Hepatocyte (in vitro differentiated cells): ENCODE results near the gene MRPS12. TPM values are rescaled to one million over a fixed set of nuclear protein-coding genes. Genes with fewer than 3 reads are reported as not detected.

ENCODE experiments used
- DNase-seq: peaks from one replicate; pipeline ENCODE4 v3.0.0-alpha.2; 2016; ENCODE audit warnings: low spot score
- H2AFZ ChIP-seq: fragments of 200-600 bp; sonication (generic); 2 replicates; pipeline ENCODE4 v1.6.0; 2016; ENCODE audit warnings: antibody characterized with exemption, mild to moderate bottlenecking
- H3K27ac ChIP-seq: fragments of 200-600 bp; sonication (generic); 2 replicates; pipeline ENCODE4 v1.5.1; 2016; ENCODE audit warnings: mild to moderate bottlenecking
- H3K27me3 ChIP-seq: fragments of 200-600 bp; sonication (generic); 2 replicates; pipeline ENCODE4 v1.6.1; 2016
- H3K36me3 ChIP-seq: fragments of 200-600 bp; sonication (generic); replicated peaks from 2 replicates; pipeline ENCODE4 v1.5.1; 2016; ENCODE audit warnings: low read depth; ENCODE audit not compliant: insufficient read depth
- H3K4me1 ChIP-seq: fragments of 200-600 bp; sonication (generic); 2 replicates; pipeline ENCODE4 v1.5.1; 2016; ENCODE audit warnings: mild to moderate bottlenecking, moderate library complexity; ENCODE audit not compliant: insufficient read depth
- H3K4me2 ChIP-seq: fragments of 200-600 bp; sonication (generic); 2 replicates; pipeline ENCODE4 v1.6.0; 2016
- H3K4me3 ChIP-seq: fragments of 200-600 bp; sonication (generic); 2 replicates; pipeline ENCODE4 v1.5.1; 2016; ENCODE audit warnings: mild to moderate bottlenecking
- H3K79me2 ChIP-seq: fragments of 200-600 bp; sonication (generic); 2 replicates; pipeline ENCODE4 v1.6.0; 2017; ENCODE audit warnings: mild to moderate bottlenecking
- H3K9me2 ChIP-seq: fragments of 200-600 bp; sonication (generic); replicated peaks from 2 replicates; pipeline ENCODE4 v1.6.0; 2017; ENCODE audit warnings: mild to moderate bottlenecking; ENCODE audit not compliant: insufficient read depth
- H3K9me3 ChIP-seq: fragments of 200-600 bp; sonication (generic); 2 replicates; pipeline ENCODE4 v1.5.1; 2016; ENCODE audit warnings: low read depth, mild to moderate bottlenecking
- H4K20me1 ChIP-seq: fragments of 200-600 bp; sonication (generic); 2 replicates; pipeline ENCODE4 v1.6.0; 2016; ENCODE audit warnings: mild to moderate bottlenecking; ENCODE audit not compliant: insufficient read depth, poor library complexity, severe bottlenecking
- CTCF ChIP-seq: fragments of 200-600 bp; sonication (generic); IDR thresholded peaks from 2 replicates; pipeline ENCODE4 v1.5.1; 2016; ENCODE audit warnings: antibody characterized with exemption, mild to moderate bottlenecking; ENCODE audit not compliant: poor library complexity
- EZH2 ChIP-seq: fragments of 200-600 bp; sonication (generic); IDR thresholded peaks from 2 replicates; pipeline ENCODE4 v1.6.1; 2016; ENCODE audit warnings: antibody characterized with exemption, mild to moderate bottlenecking, borderline replicate concordance
- EZH2phosphoT487 ChIP-seq: fragments of 200-600 bp; sonication (generic); IDR thresholded peaks from one replicate; pipeline ENCODE4 v1.6.1; 2018; ENCODE audit warnings: antibody characterized with exemption, mild to moderate bottlenecking, low read depth, moderate library complexity; ENCODE audit not compliant: unreplicated experiment, severe bottlenecking
- WGBS: methylation state at CpG from one replicate; pipeline ENCODE4 v1.1.6; 2016; ENCODE audit warnings: low lambda C conversion rate; ENCODE audit errors: missing lambda C conversion rate; 5-methylcytosine and 5-hydroxymethylcytosine counted together
- polyA plus RNA-seq: library from polyadenylated mRNA; unstranded; fragments of >200 nt; fragmentation: Nextera tagmentation; extraction: Ambion mirVana; gene quantifications from 2 replicates; pipeline ENCODE4 v1.2.1, GENCODE V29; 2016
- total RNA-seq: library from RNA; depleted of rRNA; stranded (reverse); fragments of >200 nt; gene quantifications from 2 replicates; pipeline ENCODE4 v1.2.3, GENCODE V29; 2014

MRPS12 gene
- total and polyA plus RNA-seq, 2 experiments from 2014 or later = 35.8 to 66.8 TPM

GRCh38 chr19:38922482-38922881, 8.3 kb upstream of the MRPS12 start:
- Histone ChIP-seq H3K27ac (no peak overlapping the region), H3K36me3 (no peaks in the 10 kb centered on the region), H3K79me2 (no peaks in the 10 kb centered on the region), H3K4me1 (no peaks in the 10 kb centered on the region), H3K27me3 (no peaks in the 10 kb centered on the region), H3K4me2 (no peak overlapping the region), H3K9me2 (no peaks in the 10 kb centered on the region), H3K9me3 (no peaks in the 10 kb centered on the region), H3K4me3 (no peak overlapping the region), H4K20me1 (no peaks in the 10 kb centered on the region), H2AFZ (no peak overlapping the region)
- no peak for TF ChIP-seq EZH2
- no peak for TF ChIP-seq EZH2phosphoT487
- TF ChIP-seq CTCF = no peak
- WGBS = 98% methylated on average over 5 of the region's 5 CpGs
- no peak for DNase-seq

- no peaks in the 10 kb centered on the region for H3K36me3 ChIP-seq
- TF ChIP-seq EZH2phosphoT487 = no peak
- TF ChIP-seq EZH2 = no peak
- no peak for TF ChIP-seq CTCF
Measured at GRCh38 chr19:38924388-38924787, 6.4 kb upstream of the MRPS12 start.

GRCh38 chr19:38928391-38929001, 2.2 kb upstream of the MRPS12 start:
- Histone ChIP-seq H3K36me3 (no peaks in the 10 kb centered on the region), H3K9me2 (no peaks in the 10 kb centered on the region)
- WGBS = 94% methylated on average over 3 of the region's 4 CpGs

More at GRCh38 chr19:38924388-38924787, 6.4 kb upstream of the MRPS12 start:
- Histone ChIP-seq H3K4me2 (no peak overlapping the region), H3K9me3 (no peaks in the 10 kb centered on the region), H3K4me3 (no peak overlapping the region), H2AFZ (no peak overlapping the region), H3K27me3 (no peaks in the 10 kb centered on the region), H3K79me2 (peaks cover 16% of the 10 kb centered on the region), H4K20me1 (no peaks in the 10 kb centered on the region), H3K4me1 (peaks cover under 1% of the 10 kb centered on the region), H3K27ac (no peak overlapping the region), H3K9me2 (no peaks in the 10 kb centered on the region)
- DNase-seq = no peak
- 94% methylated on average over 7 of the region's 7 CpGs for WGBS

More at GRCh38 chr19:38928391-38929001, 2.2 kb upstream of the MRPS12 start:
- Histone ChIP-seq H3K79me2 (peaks cover 39% of the 10 kb centered on the region), H3K4me2 (no peak overlapping the region), H3K27ac (no peak overlapping the region), H3K9me3 (no peaks in the 10 kb centered on the region), H3K4me1 (peaks cover 4% of the 10 kb centered on the region), H3K27me3 (no peaks in the 10 kb centered on the region), H4K20me1 (no peaks in the 10 kb centered on the region), H2AFZ (no peak overlapping the region), H3K4me3 (no peak overlapping the region)
- DNase-seq = no peak
- TF ChIP-seq CTCF = no peak
- TF ChIP-seq EZH2phosphoT487 = no peak
- TF ChIP-seq EZH2 = no peak
